Measurements from ENCODE around the gene FAM131A.

FAM131A gene

GRCh38 chr3:184350618-184351017, 13.2 kb downstream of the FAM131A start:
- Mint-ChIP-seq H3K9me3 (no peaks in the 10 kb centered on the region), H3K4me3 (no peak overlapping the region), H3K36me3 (ENCODE audit: low read depth) (peaks cover 15% of the 10 kb centered on the region), H3K27ac (no peak overlapping the region), H3K4me1 (peaks cover 31% of the 10 kb centered on the region), H3K27me3 (ENCODE audit: low read depth, poor library complexity) (peaks cover 7% of the 10 kb centered on the region)
- TF ChIP-seq CTCF (IDR thresholded peaks at IDR 0.05), result no peak
- no peak for DNase-seq

- TF ChIP-seq CTCF (IDR thresholded peaks at IDR 0.05), result no peak
- Mint-ChIP-seq H3K27ac (peak overlapping the region; percentile 90), H3K9me3 (no peaks in the 10 kb centered on the region), H3K36me3 (ENCODE audit: low read depth) (peaks cover 14% of the 10 kb centered on the region), H3K4me3 (peak overlapping the region; percentile 18), H3K27me3 (ENCODE audit: low read depth, poor library complexity) (peaks cover 7% of the 10 kb centered on the region), H3K4me1 (peaks cover 28% of the 10 kb centered on the region)
- no peak for DNase-seq
Observed at GRCh38 chr3:184351511-184352148, 14.2 kb downstream of the FAM131A start.

- Mint-ChIP-seq H3K36me3 (ENCODE audit: low read depth) (peaks cover 18% of the 10 kb centered on the region), H3K27me3 (ENCODE audit: low read depth, poor library complexity) (peaks cover 3% of the 10 kb centered on the region), H3K9me3 (no peaks in the 10 kb centered on the region), H3K4me3 (no peak overlapping the region), H3K4me1 (peaks cover 28% of the 10 kb centered on the region), H3K27ac (peak overlapping the region; percentile 90)
- no peak for TF ChIP-seq CTCF (IDR thresholded peaks at IDR 0.05)
- DNase-seq, result no peak
Observed at GRCh38 chr3:184352149-184352785, 14.9 kb downstream of the FAM131A start.

DNA sequence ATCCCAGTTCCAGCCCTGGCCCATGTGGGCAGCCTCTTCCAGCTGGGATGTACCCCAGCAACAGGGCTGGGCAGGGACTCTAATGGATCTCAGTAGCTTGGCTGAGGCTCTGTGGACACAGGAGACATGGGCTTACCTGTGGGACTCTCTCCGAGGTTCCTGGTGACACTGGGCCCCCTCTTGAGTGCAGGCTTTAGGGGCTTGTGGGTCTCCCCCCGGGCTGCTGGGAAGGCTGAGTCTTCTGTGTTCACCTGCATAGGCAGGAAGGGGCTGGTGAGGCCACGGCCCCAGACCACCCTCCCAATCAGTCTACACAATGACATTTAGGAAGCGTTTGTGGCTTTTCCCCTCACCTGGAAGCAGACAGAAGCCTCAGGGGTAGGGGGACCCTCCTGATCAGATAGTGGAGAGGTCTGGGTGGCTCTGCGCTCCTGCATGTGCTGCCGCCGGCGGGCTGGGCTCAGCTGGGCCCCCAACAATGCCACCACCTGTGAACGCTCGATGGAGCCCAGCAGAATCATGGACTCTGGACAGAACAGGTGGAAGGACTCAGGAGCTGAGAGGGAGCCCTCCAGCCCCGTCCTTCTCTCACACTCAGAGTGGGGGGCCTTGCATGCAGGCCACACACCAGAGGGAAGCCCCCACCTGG, 15.6 kb downstream of the FAM131A start:
- H3K36me3 Mint-ChIP-seq (ENCODE audit: low read depth), result peaks cover 18% of the 10 kb centered on the region
- H3K4me3 Mint-ChIP-seq, result no peak overlapping the region
- peaks cover 3% of the 10 kb centered on the region for H3K27me3 Mint-ChIP-seq (ENCODE audit: low read depth, poor library complexity)
- H3K4me1 Mint-ChIP-seq, result peaks cover 28% of the 10 kb centered on the region
- no peak for DNase-seq
- no peak overlapping the region for H3K27ac Mint-ChIP-seq
- TF ChIP-seq CTCF (IDR thresholded peaks at IDR 0.05), result no peak
- no peaks in the 10 kb centered on the region for H3K9me3 Mint-ChIP-seq

- Mint-ChIP-seq H3K4me1 (peaks cover 30% of the 10 kb centered on the region), H3K9me3 (no peaks in the 10 kb centered on the region), H3K4me3 (no peak overlapping the region), H3K27me3 (ENCODE audit: low read depth, poor library complexity) (peaks cover 3% of the 10 kb centered on the region), H3K36me3 (ENCODE audit: low read depth) (peaks cover 18% of the 10 kb centered on the region), H3K27ac (no peak overlapping the region)
- TF ChIP-seq CTCF (IDR thresholded peaks at IDR 0.05), result no peak
- no peak for DNase-seq
Observed at GRCh38 chr3:184353546-184353941, 16.1 kb downstream of the FAM131A start.

All from nephron progenitor cell (in vitro differentiated cells).